ENCODE results near the gene PCDHB14. TPM values are rescaled to one million over a fixed set of nuclear protein-coding genes. Genes with fewer than 3 reads are reported as not detected.

Gene PCDHB14
- total RNA-seq, 2 experiments from 2014 or later = not detected

DNA sequence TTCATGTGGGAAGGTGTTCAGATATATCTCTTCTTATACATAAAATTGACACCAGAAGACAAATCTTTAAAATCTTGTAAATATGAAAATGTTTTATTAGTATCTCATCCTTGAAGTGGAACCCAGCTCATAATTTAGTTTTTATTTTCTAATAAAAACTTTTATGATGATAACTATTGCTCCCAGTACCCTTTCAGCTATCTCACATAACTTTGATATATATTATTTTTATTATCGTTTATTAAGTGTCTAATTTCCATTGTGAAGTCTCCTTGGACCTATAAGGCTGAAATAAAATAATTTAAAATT is 38.0 kb downstream of the PCDHB14 start:
- peaks cover 65% of the 10 kb centered on the region for H3K9me3 Mint-ChIP-seq
- POLR2A ChIA-PET = interaction anchor here (1.5 kb wide), 1 partner anchor 59 kb away, joined by 4 read pairs; no protein-coding TSS in a partner anchor
- H3K4me3 Mint-ChIP-seq = no peak overlapping the region

DNA sequence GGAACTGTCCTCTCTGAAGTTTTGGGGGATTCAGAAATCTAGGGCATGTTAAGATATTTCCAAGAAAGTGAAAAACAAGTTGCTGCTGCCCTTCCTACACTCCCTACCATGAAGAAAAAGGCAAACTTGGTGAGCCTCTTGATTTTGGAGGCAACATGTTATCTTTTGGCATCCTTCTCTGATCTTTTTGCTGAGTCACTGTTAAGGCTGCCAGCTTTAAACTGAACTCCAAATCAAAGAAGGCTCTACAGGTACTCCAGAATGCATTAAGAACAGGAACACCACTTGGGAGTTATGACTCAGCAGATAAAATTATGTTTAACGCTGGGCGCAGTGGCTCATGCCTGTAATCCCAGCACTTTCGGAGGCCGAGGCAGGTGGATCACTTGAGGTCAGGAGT is 46.1 kb downstream of the PCDHB14 start:
- H3K4me3 Mint-ChIP-seq = no peak overlapping the region
- POLR2A ChIA-PET = no interaction called here
- no peak overlapping the region for H3K27ac Mint-ChIP-seq
- no peak for DNase-seq
- no peaks in the 10 kb centered on the region for H3K4me1 Mint-ChIP-seq
- peaks cover 63% of the 10 kb centered on the region for H3K9me3 Mint-ChIP-seq
- no peaks in the 10 kb centered on the region for H3K27me3 Mint-ChIP-seq
- peaks cover 6% of the 10 kb centered on the region for H3K36me3 Mint-ChIP-seq (ENCODE audit: low read depth)
- CTCF ChIA-PET = no interaction called here

More for the DNA sequence above, 38.0 kb downstream of the PCDHB14 start:
- Mint-ChIP-seq H3K27me3 (no peaks in the 10 kb centered on the region), H3K36me3 (ENCODE audit: low read depth) (peaks cover 16% of the 10 kb centered on the region), H3K27ac (no peak overlapping the region), H3K4me1 (no peaks in the 10 kb centered on the region)
- CTCF ChIA-PET = no interaction called here
- DNase-seq = no peak

DNA sequence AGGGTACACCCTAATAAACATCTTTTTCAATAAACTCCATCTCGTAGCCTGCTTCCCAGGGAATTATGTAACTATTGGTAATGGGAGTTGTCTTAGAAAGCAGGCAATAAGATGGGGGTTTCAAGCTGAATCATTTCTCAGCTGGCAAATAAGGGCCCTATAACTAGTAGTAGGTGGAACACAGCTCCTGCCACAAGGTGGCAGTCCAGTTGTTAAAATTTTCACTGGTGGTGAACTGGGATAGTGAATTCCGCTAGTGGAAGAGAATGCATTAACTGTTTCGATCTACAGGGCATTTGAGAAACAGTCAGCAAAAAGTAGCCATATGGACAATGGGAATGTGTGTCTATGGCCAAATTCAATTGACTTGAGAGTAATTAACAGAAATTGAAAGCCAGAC is 49.8 kb downstream of the PCDHB14 start:
- Mint-ChIP-seq H3K36me3 (ENCODE audit: low read depth) (peaks cover 6% of the 10 kb centered on the region), H3K4me1 (no peaks in the 10 kb centered on the region), H3K4me3 (no peak overlapping the region), H3K9me3 (peaks cover 55% of the 10 kb centered on the region), H3K27ac (no peak overlapping the region), H3K27me3 (no peaks in the 10 kb centered on the region)
- ChIA-PET CTCF (no interaction called here), POLR2A (no interaction called here)
- DNase-seq = no peak

Other genes starting within 250 kb of the PCDHB14 start
- not detected for gene PCDHB1, start 172.0 kb upstream of the PCDHB14 start, total RNA-seq
- under 1 TPM in 1 of 2 experiments, not detected in 1; 0.20 TPM for gene PCDHB2, start 128.7 kb upstream of the PCDHB14 start, total RNA-seq
- gene PCDHB3, start 122.9 kb upstream of the PCDHB14 start, total RNA-seq = not detected
- not detected for gene PCDHB4, start 101.5 kb upstream of the PCDHB14 start, total RNA-seq
- gene PCDHB5, start 88.1 kb upstream of the PCDHB14 start, total RNA-seq = not detected
- not detected for gene PCDHB6, start 73.3 kb upstream of the PCDHB14 start, total RNA-seq
- gene PCDHB7, start 50.7 kb upstream of the PCDHB14 start, total RNA-seq = not detected
- not detected for gene PCDHB8, start 45.6 kb upstream of the PCDHB14 start, total RNA-seq
- gene PCDHB16, start 41.0 kb upstream of the PCDHB14 start, total RNA-seq = not detected
- not detected for gene PCDHB9, start 36.2 kb upstream of the PCDHB14 start, total RNA-seq
- gene PCDHB10, start 31.0 kb upstream of the PCDHB14 start, total RNA-seq = not detected
- not detected for gene PCDHB11, start 23.7 kb upstream of the PCDHB14 start, total RNA-seq
- gene PCDHB12, start 14.6 kb upstream of the PCDHB14 start, total RNA-seq = not detected
- not detected for gene PCDHB13, start 9.4 kb upstream of the PCDHB14 start, total RNA-seq
- not detected for gene PCDHB15, start 22.1 kb downstream of the PCDHB14 start, total RNA-seq
- gene SLC25A2, start 80.7 kb downstream of the PCDHB14 start, total RNA-seq = under 1 TPM; 0.38 to 0.50 TPM
- gene TAF7, start 97.4 kb downstream of the PCDHB14 start, total RNA-seq = 10 to 100 TPM; 74.3 to 75.1 TPM
- gene PCDHGA1, start 107.2 kb downstream of the PCDHB14 start, total RNA-seq = under 1 TPM in 1 of 2 experiments, not detected in 1; 0.05 TPM
- under 1 TPM in 1 of 2 experiments, not detected in 1; 0.05 TPM for gene PCDHGA2, start 115.4 kb downstream of the PCDHB14 start, total RNA-seq
- gene PCDHGA3, start 120.5 kb downstream of the PCDHB14 start, total RNA-seq = not detected
- under 1 TPM in 1 of 2 experiments, not detected in 1; 0.13 TPM for gene PCDHGB1, start 126.8 kb downstream of the PCDHB14 start, total RNA-seq
- gene PCDHGA4, start 131.7 kb downstream of the PCDHB14 start, total RNA-seq = under 1 TPM; 0.08 to 0.10 TPM
- under 1 TPM; 0.18 to 0.23 TPM for gene PCDHGB2, start 136.7 kb downstream of the PCDHB14 start, total RNA-seq
- gene PCDHGA5, start 140.8 kb downstream of the PCDHB14 start, total RNA-seq = not detected
- under 1 TPM; 0.10 to 0.25 TPM for gene PCDHGB3, start 146.9 kb downstream of the PCDHB14 start, total RNA-seq
- gene PCDHGA6, start 150.5 kb downstream of the PCDHB14 start, total RNA-seq = under 1 TPM; 0.10 TPM
- under 1 TPM in 1 of 2 experiments, not detected in 1; 0.08 TPM for gene PCDHGA7, start 159.4 kb downstream of the PCDHB14 start, total RNA-seq
- not detected for gene PCDHGB4, start 164.4 kb downstream of the PCDHB14 start, total RNA-seq
- not detected for gene PCDHGA8, start 169.3 kb downstream of the PCDHB14 start, total RNA-seq
- gene PCDHGB5, start 174.6 kb downstream of the PCDHB14 start, total RNA-seq = not detected
- gene PCDHGA9, start 179.4 kb downstream of the PCDHB14 start, total RNA-seq = not detected
- gene PCDHGB6, start 184.7 kb downstream of the PCDHB14 start, total RNA-seq = not detected
- under 1 TPM in 1 of 2 experiments, not detected in 1; 0.05 TPM for gene PCDHGA10, start 189.6 kb downstream of the PCDHB14 start, total RNA-seq
- gene PCDHGB7, start 194.3 kb downstream of the PCDHB14 start, total RNA-seq = under 1 TPM in 1 of 2 experiments, not detected in 1; 0.08 TPM
- gene PCDHGA11, start 197.7 kb downstream of the PCDHB14 start, total RNA-seq = not detected
- not detected for gene PCDHGA12, start 207.2 kb downstream of the PCDHB14 start, total RNA-seq

All from activated CD4-positive, alpha-beta memory T cell treated with anti-CD3 and anti-CD28 coated beads, Interleukin-2, amount 10 ng/mL, durations not matched to agents 7 days and 5 days (primary cell).